GM18907 (cell line): Measurements from ENCODE around the gene MTLN.
"Not testable (repeated sequence)": the region's sequence is repeated elsewhere in the genome, so short reads cannot be mapped to it uniquely, and the experiment has no call there.

Experiments used
- ATAC-seq: cut with Tn5 transposase; IDR thresholded peaks from one replicate; pipeline ENCODE4 v1.9.1; 2021; ENCODE audit warnings: mild to moderate bottlenecking, moderate library complexity; ENCODE audit not compliant: unreplicated experiment

Gene MTLN

GRCh38 chr2:110211938-110212858 lies at the start of gene MTLN:
Gene MTLN (minus strand): TSS chr2:110212547. CDS start chr2:110212525, 22 bp downstream.
- peak; percentile 89 for ATAC-seq

DNA sequence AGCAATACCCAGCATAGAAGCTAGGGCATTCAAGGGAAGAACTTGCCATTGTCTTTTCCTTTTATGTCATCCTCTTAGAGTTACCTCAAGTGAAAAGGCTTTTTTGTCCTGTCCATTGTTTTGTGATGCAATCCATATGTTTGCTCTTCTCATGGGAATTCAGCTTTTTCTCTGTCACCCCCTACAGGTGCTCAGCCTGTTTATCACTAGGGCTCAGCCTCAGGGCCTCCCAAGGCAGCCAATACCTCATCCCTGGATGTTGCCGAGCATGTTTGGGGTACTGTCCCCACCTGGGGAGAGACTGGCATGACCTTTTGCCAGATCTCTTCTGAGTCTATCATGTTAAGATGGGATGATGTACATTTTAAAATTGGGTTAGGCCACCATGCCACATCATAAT lies 49.6 kb upstream of the MTLN start:
- ATAC-seq: not testable (repeated sequence)

DNA sequence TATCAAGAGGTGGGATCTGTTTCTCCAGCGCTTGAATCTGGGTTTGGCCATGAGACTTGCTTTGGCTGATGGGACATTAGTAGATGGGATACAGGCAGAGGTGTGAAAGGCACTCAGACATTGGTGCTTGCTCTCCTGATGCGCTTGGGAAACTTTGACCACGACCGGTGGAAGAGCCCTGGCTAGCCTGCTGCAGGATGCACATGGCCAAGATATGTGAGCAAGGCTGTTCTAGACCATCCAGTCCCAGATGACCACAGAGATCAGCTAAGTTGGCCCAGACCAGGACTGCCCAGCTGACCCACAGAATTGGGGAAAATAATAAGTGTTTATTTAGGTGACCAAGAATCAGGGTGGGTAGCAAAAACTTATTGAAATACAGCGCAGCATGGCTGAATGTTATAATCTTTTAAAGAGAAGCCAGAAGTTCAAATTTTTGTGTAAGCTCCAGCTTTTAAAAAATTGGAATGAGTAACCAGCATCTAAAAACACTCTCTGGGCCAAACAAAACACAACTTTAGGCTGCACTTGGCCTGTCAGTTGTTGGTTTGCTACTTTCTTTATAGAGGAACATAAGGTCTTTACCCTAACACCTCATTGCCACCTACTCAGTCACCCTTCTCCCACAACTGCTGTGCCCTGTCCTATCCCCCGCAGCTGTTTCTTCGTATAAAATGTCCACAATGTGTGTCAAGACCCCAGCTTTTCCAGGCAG lies 35.9 kb upstream of the MTLN start:
- not testable (repeated sequence) for ATAC-seq

DNA sequence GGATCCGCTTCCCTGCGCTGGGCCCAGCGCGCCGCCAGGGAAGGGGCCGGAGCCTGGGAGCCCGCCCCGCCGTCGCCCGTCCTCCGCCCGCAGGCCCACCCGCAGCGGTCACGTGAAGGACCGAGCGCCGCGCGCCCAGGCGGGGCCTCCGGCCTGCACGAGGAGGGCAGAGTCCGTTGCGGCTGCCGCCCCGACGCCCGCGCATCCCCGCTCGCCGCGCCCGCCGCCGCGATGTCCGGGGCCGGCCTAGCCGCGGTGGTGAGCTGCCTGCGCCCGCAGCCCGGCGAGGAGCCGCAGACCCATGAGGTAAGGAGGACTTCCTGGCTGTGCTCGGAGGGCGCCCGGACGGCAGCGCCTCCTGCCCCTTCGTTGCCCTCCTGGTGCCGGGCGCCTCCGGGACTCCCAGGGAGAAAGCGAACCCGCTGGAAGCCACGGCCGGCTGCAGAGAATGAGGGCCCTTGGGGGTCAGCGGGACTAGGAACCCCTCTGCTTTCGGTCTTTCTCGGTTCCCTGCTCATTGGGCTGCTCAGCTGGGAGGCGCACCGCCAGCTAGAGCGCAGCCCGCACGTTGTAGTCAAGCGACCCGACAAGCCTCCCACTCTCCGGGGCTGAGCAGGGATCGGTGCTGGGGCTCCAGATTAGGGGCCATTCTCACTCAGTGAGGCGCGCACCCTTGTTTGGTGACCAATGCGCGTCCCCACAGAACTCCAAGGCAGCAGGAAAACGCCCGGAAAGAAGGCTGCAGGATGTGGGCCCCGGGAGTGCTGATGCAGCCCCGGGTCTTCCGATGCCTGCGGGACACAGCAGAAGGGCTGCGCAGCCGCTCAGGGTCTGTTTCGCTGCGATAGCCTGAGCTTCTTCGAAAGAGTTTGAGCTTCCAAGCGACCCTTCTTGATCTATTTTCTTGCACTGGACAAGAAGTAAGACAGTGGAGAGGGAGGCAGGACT lies 33.4 kb upstream of the MTLN start:
- not testable (repeated sequence) for ATAC-seq

DNA sequence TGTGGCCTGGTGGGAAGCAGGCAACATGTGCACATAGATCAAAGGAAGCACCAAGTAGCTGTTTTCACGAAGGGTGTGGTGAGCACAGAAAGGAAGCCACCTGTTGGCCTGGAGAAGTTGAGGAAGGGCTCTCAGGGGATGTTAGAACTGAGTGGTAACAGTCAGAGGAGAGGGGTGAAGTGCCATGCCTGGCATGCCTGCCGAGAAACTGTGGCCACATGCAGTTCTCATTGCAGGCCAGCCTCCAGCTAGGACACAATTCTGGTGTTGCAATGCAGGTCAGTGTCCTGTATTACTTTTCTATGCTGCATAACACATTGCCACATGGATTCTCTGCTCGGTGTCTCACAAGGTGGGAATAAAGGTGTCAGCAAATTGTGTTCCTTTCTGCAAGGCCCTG lies 30.9 kb upstream of the MTLN start:
- not testable (repeated sequence) for ATAC-seq

- ATAC-seq: not testable (repeated sequence)
These were observed 22.2 kb upstream of the MTLN start for GRCh38 chr2:110234514-110234913.

DNA sequence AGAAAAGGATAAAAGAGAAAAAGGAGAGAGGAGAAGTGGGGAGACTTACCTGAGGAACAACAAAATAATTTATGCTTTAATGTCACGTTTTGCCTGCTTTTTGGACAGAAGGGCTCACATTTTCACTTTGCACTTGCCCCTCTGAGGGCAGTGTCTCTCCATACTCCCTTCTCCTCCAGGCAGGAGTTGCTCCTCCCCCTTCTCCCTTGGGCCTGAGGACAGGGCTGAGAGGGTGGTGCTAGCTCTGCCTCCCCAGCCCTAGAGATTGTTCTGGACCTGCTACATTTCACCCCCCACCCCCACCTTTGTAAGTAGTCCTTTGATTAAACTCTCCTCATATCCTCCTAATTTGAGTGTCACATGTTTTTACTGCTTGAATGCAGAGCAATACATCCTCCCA lies 17.5 kb upstream of the MTLN start:
- not testable (repeated sequence) for ATAC-seq

DNA sequence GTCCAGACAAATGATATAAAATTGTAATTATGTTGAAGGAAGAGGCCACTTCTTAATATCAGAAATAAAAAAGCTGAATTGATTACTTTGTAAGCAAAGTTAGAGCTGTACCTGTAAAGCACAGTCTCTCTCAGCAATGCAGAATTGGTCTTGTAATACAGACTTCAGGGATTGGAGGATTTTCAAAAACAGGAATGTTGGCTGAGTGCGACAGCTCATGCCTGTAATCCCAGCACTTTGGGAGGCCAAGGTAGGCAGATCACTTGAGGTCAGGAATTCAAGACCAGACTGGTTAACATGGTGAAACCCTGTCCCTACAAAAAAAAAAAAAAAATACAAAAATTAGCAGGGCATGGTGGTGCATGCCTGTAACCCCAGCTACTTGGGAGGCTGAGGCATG lies 10.3 kb upstream of the MTLN start:
- ATAC-seq: not testable (repeated sequence)

DNA sequence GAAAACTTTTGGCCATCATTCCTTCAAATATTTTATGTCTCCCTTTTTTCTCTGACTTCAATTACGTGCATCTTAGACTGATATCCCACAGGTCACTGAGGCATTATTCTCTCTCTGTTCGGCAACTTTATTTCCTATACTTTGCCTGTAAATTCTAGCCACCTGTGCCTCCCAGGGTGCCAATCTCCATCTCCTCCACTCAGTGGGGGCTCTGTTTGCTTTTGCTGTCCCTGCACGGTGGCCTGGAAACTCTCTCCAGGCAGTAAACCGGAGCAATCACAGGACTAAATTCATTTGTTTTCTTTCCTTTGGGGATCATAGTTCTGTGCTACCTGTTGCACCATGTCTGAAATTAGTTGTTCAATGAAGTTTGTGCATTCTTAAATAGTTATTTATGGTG lies 9.6 kb upstream of the MTLN start:
- ATAC-seq: no peak

GRCh38 chr2:110220190-110220564 lies 7.8 kb upstream of the MTLN start:
- ATAC-seq: no peak

DNA sequence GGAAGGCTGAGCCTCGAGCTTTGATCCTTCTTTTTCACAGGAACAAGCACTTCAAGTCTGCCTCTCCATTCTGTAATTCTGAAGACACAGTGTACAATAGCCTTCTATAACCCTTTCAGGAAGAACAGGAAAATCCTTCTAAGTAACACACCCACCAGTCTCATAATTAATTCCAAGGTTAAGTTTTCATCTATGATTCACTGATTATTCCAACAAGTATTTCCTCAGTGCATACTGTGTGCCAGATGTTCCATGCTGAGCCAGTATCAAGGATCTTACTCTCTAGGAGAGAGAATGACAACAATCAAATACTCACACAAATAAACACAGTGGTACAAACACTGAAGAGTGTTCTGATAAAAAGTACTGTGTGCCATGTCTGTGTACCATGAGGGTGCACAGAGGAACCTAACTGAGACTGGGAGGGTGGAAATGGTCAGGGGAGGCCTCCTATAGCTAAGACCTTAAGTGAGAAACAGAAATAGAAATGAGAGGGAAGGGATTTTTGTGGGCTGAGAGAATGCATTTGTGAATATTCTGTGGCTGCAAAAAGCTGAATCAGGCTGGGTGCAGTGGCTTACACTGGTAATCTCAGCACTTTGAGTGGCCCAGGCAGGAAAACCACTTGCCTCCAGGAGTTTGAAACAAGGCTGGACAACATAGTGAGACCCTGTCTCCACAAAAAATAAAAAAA lies 7.3 kb upstream of the MTLN start:
- ATAC-seq: no peak

DNA sequence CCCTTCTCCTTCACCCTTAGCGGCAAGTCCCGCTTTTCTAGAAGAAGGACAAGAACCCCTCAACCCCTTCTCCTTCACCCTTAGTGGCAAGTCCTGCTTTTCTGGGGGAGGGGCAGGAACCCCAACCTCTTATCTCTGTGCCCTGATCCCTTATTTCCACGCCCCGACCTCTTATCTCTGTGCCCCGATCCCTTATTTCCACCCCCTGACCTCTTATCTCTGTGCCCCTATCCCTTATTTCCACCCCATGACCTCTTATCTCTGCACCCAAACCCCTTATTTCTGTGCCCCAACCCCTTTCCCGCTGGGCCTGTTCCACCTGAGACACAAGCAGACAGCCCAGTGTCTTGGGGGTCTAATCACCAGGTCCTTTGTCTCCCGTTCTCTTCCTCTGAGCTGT lies 6.5 kb upstream of the MTLN start:
- ATAC-seq: not testable (repeated sequence)

GRCh38 chr2:110216803-110217202 lies 4.5 kb upstream of the MTLN start:
- ATAC-seq: no peak

DNA sequence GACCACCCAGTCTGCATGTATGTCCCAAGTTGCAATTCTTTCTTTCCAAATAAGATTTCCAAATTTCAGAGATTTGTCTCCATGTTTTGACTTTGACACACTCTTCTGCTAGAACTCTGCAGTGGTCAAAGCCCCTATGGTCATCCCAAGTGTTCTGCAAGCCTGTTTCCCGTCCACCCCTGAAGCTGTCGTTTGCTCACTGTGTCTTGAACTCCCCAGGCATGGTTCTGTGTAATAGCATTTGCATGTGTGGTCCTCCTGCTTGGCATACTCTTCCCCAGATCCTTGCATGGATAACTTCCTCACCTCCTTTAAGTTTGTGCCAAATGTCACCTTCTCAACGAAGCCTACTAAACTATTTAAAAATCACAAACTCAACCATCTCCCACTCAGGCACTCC lies 3.9 kb upstream of the MTLN start:
- ATAC-seq: no peak

DNA sequence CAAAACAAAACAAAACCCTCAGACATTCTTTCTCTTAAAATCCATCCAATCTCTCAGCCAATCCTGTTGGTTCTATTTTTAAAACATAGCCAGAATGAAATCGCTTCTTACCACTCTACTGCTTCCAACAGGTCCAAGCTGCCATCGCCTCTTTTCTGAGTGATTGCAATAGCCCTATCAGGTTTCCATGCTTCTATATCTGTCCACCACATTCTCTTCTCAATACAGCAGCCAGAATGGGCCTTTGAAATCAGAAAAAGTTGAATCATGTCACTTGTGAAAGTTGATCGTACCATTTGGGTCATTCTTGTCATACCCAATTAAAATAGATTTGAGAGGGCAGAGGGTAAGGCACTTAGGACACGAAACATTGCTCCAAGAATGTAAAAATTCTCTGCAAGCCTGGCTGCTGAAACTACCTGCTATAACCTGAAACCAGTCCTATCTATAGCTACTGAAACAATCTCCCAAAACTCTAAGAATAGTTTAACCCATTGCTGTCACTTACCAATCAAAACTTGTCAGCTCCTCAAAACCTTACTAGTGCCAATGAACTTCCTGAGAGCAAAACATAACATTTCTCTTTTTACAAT lies 3.3 kb upstream of the MTLN start:
- no peak for ATAC-seq

- ATAC-seq: no peak
These were observed 2.7 kb upstream of the MTLN start for GRCh38 chr2:110215091-110215490.

- ATAC-seq: not testable (repeated sequence)
These were observed 1.2 kb upstream of the MTLN start for GRCh38 chr2:110213522-110213921.

DNA sequence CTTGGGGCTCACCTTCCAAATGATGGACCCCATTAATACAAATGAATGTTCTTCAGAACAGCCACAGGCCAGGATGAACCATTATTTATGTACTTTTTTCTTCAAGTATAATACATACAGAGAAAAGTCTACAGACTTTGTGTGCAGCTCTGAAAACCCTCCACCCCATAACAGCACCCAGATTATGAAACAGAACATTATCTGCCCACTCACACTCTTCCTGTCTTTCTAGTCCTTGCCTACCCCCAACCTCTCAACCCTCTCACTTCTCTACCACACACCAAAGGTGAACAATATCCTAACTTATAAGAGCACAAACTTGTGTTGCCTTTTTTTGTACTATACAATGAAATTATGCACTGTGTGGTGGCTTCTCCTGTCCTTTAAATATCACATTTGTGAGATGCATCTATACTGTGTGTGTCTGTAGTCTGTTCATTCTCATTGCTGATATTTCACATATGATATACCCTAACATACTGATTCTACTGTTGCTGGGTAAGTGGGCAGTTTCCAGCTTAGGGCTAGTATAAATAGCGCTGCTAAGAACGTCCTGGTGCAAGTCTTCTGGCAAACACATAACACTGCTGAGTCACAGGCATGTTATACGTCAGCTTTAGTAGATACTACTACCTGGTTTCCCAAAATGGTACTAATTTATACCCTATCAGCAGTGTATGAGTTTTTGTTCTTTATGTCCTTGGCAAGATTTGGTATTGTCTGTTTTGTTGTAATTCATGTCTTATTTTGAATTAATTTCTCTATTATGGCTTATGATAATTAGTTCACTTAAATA lies 6.5 kb downstream of the MTLN start:
- ATAC-seq: no peak
